Suprapubic skin (tissue), 4 donors: ENCODE results near the gene SCYGR2. TPM values are rescaled to one million over a fixed set of nuclear protein-coding genes. Genes with fewer than 3 reads are reported as not detected.
"Not testable (repeated sequence)": the region's sequence is repeated elsewhere in the genome, so short reads cannot be mapped to it uniquely, and the experiment has no call there.

Experiments used
- DNase-seq, 2 donors: peaks; one replicate each; pipeline ENCODE4 v3.0.0-alpha.2; 2019; ENCODE audit warnings: low spot score in 2 of 2
- H3K27ac ChIP-seq: fragments of 200-600 bp; sonication (generic); one replicate; pipeline ENCODE4 v1.5.1; 2019
- H3K27me3 ChIP-seq: fragments of 200-600 bp; sonication (generic); one replicate; pipeline ENCODE4 v1.5.1; 2019
- H3K36me3 ChIP-seq: fragments of 200-600 bp; sonication (generic); one replicate; pipeline ENCODE4 v1.5.1; 2019
- H3K4me1 ChIP-seq: fragments of 200-600 bp; sonication (generic); one replicate; pipeline ENCODE4 v1.5.1; 2019
- H3K4me3 ChIP-seq: fragments of 200-600 bp; sonication (generic); one replicate; pipeline ENCODE4 v1.5.1; 2019; ENCODE audit warnings: mild to moderate bottlenecking
- H3K9me3 ChIP-seq: fragments of 200-600 bp; sonication (generic); one replicate; pipeline ENCODE4 v1.5.1; 2019
- CTCF ChIP-seq, 2 donors: fragments of 200-600 bp in 1 of 2; fragments of 450-650 bp in 1 of 2; sonication (generic) in 1 of 2; IDR thresholded peaks; one replicate each; pipeline ENCODE4 v1.5.1; 2016 to 2019; ENCODE audit warnings: antibody characterized with exemption in 2 of 2, mild to moderate bottlenecking in 1 of 2, moderate library complexity in 1 of 2
- EP300 ChIP-seq: sonication (generic); formaldehyde crosslinking; IDR thresholded peaks from one replicate; pipeline ENCODE4 v1.6.1; 2017; ENCODE audit warnings: antibody characterized with exemption
- POLR2A ChIP-seq, 2 donors: fragments of 450-650 bp; IDR thresholded peaks; one replicate each; pipeline ENCODE4 v1.6.1; 2017; ENCODE audit warnings: antibody characterized with exemption in 2 of 2, mild to moderate bottlenecking in 2 of 2, moderate library complexity in 2 of 2
- POLR2AphosphoS5 ChIP-seq, 3 donors: sonication (generic); formaldehyde crosslinking; IDR thresholded peaks; one replicate each; pipeline ENCODE4 v1.6.1; 2017; ENCODE audit warnings: antibody characterized with exemption in 3 of 3
- WGBS: methylation state at CpG from one replicate; pipeline ENCODE4 v1.1.5; 2018; 5-methylcytosine and 5-hydroxymethylcytosine counted together
- total RNA-seq, 4 donors: library from RNA; depleted of rRNA; stranded (reverse); fragments of >200 nt; gene quantifications; one replicate each; pipeline ENCODE4 v1.1.0, GENCODE V29; 2016

The SCYGR2 gene
- total RNA-seq, result 10 to 100 TPM in 1 of 4 donors, not detected in 3; 15.5 TPM

- 70% methylated on average over 13 of the region's 16 CpGs for WGBS
- not testable (repeated sequence) for H3K27ac ChIP-seq, H3K9me3 ChIP-seq, H3K4me3 ChIP-seq, H3K4me1 ChIP-seq, H3K27me3 ChIP-seq, DNase-seq, H3K36me3 ChIP-seq
Measured at GRCh38 chr2:227598835-227599503, at the start of gene SCYGR2. Gene SCYGR2 (plus strand): TSS chr2:227598893. CDS start chr2:227598893, 0 bp downstream.

DNA sequence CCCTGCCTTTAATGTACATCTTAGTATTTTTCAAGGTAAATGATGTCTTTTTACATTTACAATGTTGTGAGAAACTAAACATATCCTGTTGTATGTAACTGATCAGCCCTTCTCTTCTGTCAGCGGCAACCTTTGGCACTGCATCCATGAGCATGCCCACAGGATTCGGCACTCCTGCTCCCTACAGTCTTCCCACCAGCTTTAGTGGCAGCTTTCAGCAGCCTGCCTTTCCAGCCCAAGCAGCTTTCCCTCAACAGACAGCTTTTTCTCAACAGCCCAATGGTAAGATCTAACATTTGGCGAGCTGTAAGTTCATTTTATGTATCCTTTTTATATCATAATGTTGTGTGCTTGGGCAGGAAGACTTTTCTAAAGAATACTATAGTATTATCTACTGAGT, 46.9 kb upstream of the SCYGR2 start:
- Histone ChIP-seq H3K27me3 (no peaks in the 10 kb centered on the region), H3K27ac (no peak overlapping the region), H3K4me1 (no peaks in the 10 kb centered on the region), H3K9me3 (no peaks in the 10 kb centered on the region), H3K4me3 (no peak overlapping the region), H3K36me3 (peaks cover 61% of the 10 kb centered on the region)
- WGBS, result 100% methylated on average over 3 of the region's 3 CpGs
- no peak for TF ChIP-seq POLR2AphosphoS5 (IDR thresholded peaks at IDR 0.05)
- DNase-seq, result no peak

- H3K9me3 ChIP-seq, result no peaks in the 10 kb centered on the region
- no peak for TF ChIP-seq POLR2AphosphoS5 (IDR thresholded peaks at IDR 0.05)
- TF ChIP-seq POLR2A (IDR thresholded peaks at IDR 0.05), result no peak
- no peak for TF ChIP-seq CTCF (IDR thresholded peaks at IDR 0.05)
- TF ChIP-seq EP300, result no peak
- H3K4me3 ChIP-seq, result no peak overlapping the region
- DNase-seq, result no peak
- no peak overlapping the region for H3K27ac ChIP-seq
- H3K36me3 ChIP-seq, result peaks cover 4% of the 10 kb centered on the region
- H3K4me1 ChIP-seq, result no peaks in the 10 kb centered on the region
- H3K27me3 ChIP-seq, result no peaks in the 10 kb centered on the region
Measured at GRCh38 chr2:227562581-227562980, 36.1 kb upstream of the SCYGR2 start.

GRCh38 chr2:227565080-227565479, 33.6 kb upstream of the SCYGR2 start:
- H3K27ac ChIP-seq, result no peak overlapping the region
- DNase-seq, result no peak
- no peaks in the 10 kb centered on the region for H3K4me1 ChIP-seq
- 100% methylated on average over 1 of the region's 1 CpG for WGBS
- H3K4me3 ChIP-seq, result no peak overlapping the region
- H3K27me3 ChIP-seq, result no peaks in the 10 kb centered on the region
- peaks cover 3% of the 10 kb centered on the region for H3K36me3 ChIP-seq
- H3K9me3 ChIP-seq, result no peaks in the 10 kb centered on the region
- TF ChIP-seq POLR2A (IDR thresholded peaks at IDR 0.05), result no peak
- no peak for TF ChIP-seq EP300
- no peak for TF ChIP-seq CTCF (IDR thresholded peaks at IDR 0.05)
- no peak for TF ChIP-seq POLR2AphosphoS5 (IDR thresholded peaks at IDR 0.05)

DNA sequence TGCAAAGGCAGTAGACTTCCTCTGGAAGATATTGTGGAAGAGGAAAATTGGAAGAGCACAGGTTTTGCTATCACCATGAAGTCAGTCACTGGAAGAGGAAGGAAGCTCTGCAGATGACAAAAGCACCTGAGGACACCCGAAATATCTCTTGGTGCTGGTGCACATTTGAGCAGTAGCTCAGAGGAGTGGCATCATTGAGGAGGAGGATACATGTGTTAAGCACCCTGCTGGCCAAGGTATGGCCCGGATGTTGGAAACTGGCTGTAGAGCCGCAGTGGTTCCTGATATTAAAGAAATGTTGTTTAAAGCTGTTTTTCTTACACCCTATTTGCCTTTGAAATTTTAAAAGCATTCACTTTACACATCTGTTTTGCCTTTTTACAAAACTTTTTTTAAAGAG, 32.7 kb upstream of the SCYGR2 start:
- Histone ChIP-seq H3K27ac (no peak overlapping the region), H3K4me1 (no peaks in the 10 kb centered on the region), H3K36me3 (peaks cover 3% of the 10 kb centered on the region), H3K27me3 (no peaks in the 10 kb centered on the region), H3K4me3 (no peak overlapping the region), H3K9me3 (no peaks in the 10 kb centered on the region)
- no peak for TF ChIP-seq EP300
- TF ChIP-seq POLR2A (IDR thresholded peaks at IDR 0.05), result no peak
- no peak for TF ChIP-seq CTCF (IDR thresholded peaks at IDR 0.05)
- no peak for TF ChIP-seq POLR2AphosphoS5 (IDR thresholded peaks at IDR 0.05)
- 62% methylated on average over 3 of the region's 3 CpGs for WGBS
- DNase-seq, result no peak

GRCh38 chr2:227568852-227569169, 29.9 kb upstream of the SCYGR2 start:
- Histone ChIP-seq H3K9me3 (no peaks in the 10 kb centered on the region), H3K36me3 (peaks cover 3% of the 10 kb centered on the region), H3K27ac (no peak overlapping the region), H3K4me1 (no peaks in the 10 kb centered on the region), H3K27me3 (no peaks in the 10 kb centered on the region), H3K4me3 (no peak overlapping the region)
- DNase-seq, result no peak
- 90% methylated on average over 2 of the region's 2 CpGs for WGBS
- TF ChIP-seq POLR2A (IDR thresholded peaks at IDR 0.05) (no peak), CTCF (IDR thresholded peaks at IDR 0.05) (no peak), POLR2AphosphoS5 (IDR thresholded peaks at IDR 0.05) (no peak), EP300 (no peak)
